Neural cell (in vitro differentiated cells): Measurements from ENCODE around the gene BRI3BP. TPM values are rescaled to one million over a fixed set of nuclear protein-coding genes. Genes with fewer than 3 reads are reported as not detected.

Experiments used
- H2AFZ ChIP-seq: fragments of 200-600, 300-800 bp; sonication (generic), shearing (Covaris generic); 2 replicates; pipeline ENCODE4 v1.6.0; 2014; ENCODE audit warnings: low read depth, mild to moderate bottlenecking, antibody characterized with exemption, low read length, moderate library complexity
- H3F3A ChIP-seq: fragments of 200-600 bp; shearing (Covaris generic); 2 replicates; pipeline ENCODE4 v1.6.1; 2016; ENCODE audit warnings: mild to moderate bottlenecking, moderate library complexity, mixed read lengths, antibody characterized with exemption, low read length; ENCODE audit not compliant: insufficient read depth, poor library complexity, severe bottlenecking
- H3K27ac ChIP-seq: fragments of 200-600, 300-800 bp; sonication (generic), shearing (Covaris generic); 2 replicates; pipeline ENCODE4 v1.5.1; 2014; ENCODE audit warnings: mild to moderate bottlenecking, low read length, moderate library complexity
- H3K27me3 ChIP-seq: fragments of 300-800, 200-600 bp; sonication (generic), shearing (Covaris generic); 2 replicates; pipeline ENCODE4 v1.6.0; 2014; ENCODE audit warnings: mild to moderate bottlenecking, low read depth, low read length, moderate library complexity; ENCODE audit not compliant: insufficient read depth
- H3K36me3 ChIP-seq: fragments of 300-800, 200-600 bp; sonication (generic), shearing (Covaris generic); 2 replicates; pipeline ENCODE4 v1.5.1; 2014; ENCODE audit warnings: mild to moderate bottlenecking, antibody characterized with exemption, low read length, moderate library complexity; ENCODE audit not compliant: insufficient read depth
- H3K4me2 ChIP-seq: fragments of 300-800, 200-600 bp; sonication (generic), shearing (Covaris generic); 2 replicates; pipeline ENCODE4 v1.6.0; 2014; ENCODE audit warnings: mild to moderate bottlenecking, low read length
- H3K4me3 ChIP-seq: fragments of 300-800, 200-600 bp; sonication (generic), shearing (Covaris generic); 2 replicates; pipeline ENCODE4 v1.5.1; 2014; ENCODE audit warnings: mild to moderate bottlenecking, low read length, moderate library complexity
- H3K79me2 ChIP-seq: fragments of 200-600 bp; shearing (Covaris generic); replicated peaks from 2 replicates; pipeline ENCODE4 v1.6.0; 2014; ENCODE audit warnings: mild to moderate bottlenecking, low read length, moderate library complexity; ENCODE audit not compliant: insufficient read depth
- H3K9ac ChIP-seq: fragments of 300-800, 200-600 bp; sonication (generic), shearing (Covaris generic); 2 replicates; pipeline ENCODE4 v1.6.1; 2016; ENCODE audit warnings: mild to moderate bottlenecking, low read length, mixed read lengths
- H3K9me2 ChIP-seq: fragments of 200-600 bp; shearing (Covaris generic); 2 replicates; pipeline ENCODE4 v1.6.1; 2016; ENCODE audit warnings: mild to moderate bottlenecking, low read length, mixed read lengths; ENCODE audit not compliant: insufficient read depth
- H3K9me3 ChIP-seq: fragments of 200-600, 300-800 bp; sonication (generic), shearing (Covaris generic); 2 replicates; pipeline ENCODE4 v1.6.1; 2016; ENCODE audit warnings: mild to moderate bottlenecking, mixed run types, low read length, moderate library complexity, mixed read lengths
- H4K20me1 ChIP-seq: fragments of 200-600 bp; shearing (Covaris generic); 2 replicates; pipeline ENCODE4 v1.6.1; 2016; ENCODE audit warnings: mild to moderate bottlenecking, mixed run types; ENCODE audit not compliant: insufficient read depth
- CTCF ChIP-seq: fragments of 450-650 bp; IDR thresholded peaks from 2 replicates; pipeline ENCODE4 v1.5.1; 2014; ENCODE audit warnings: antibody characterized with exemption, mild to moderate bottlenecking, moderate library complexity; ENCODE audit not compliant: poor library complexity, severe bottlenecking
- EP300 ChIP-seq: fragments of 450-650 bp; conservative IDR thresholded peaks from 2 replicates; pipeline ENCODE4 v1.6.1; 2014; ENCODE audit warnings: antibody characterized with exemption, mild to moderate bottlenecking, moderate library complexity; ENCODE audit not compliant: poor library complexity, severe bottlenecking
- EZH2 ChIP-seq: fragments of 200-600, 300-800 bp; shearing (Covaris generic), sonication (generic); IDR thresholded peaks from 2 replicates; pipeline ENCODE4 v1.6.1; 2014; ENCODE audit warnings: antibody characterized with exemption, low read length, borderline replicate concordance, mild to moderate bottlenecking; ENCODE audit not compliant: insufficient read depth, poor library complexity, severe bottlenecking
- MXI1 ChIP-seq: fragments of 450-650 bp; conservative IDR thresholded peaks from 2 replicates; pipeline ENCODE4 v1.6.1; 2014; ENCODE audit warnings: antibody characterized with exemption, mild to moderate bottlenecking; ENCODE audit not compliant: poor library complexity, severe bottlenecking
- POLR2AphosphoS5 ChIP-seq: IDR thresholded peaks from 2 replicates; pipeline ENCODE4 v1.6.1; 2012
- RAD21 ChIP-seq: fragments of 450-650 bp; conservative IDR thresholded peaks from 2 replicates; pipeline ENCODE4 v1.6.1; 2014; ENCODE audit warnings: antibody characterized with exemption, mild to moderate bottlenecking, moderate library complexity
- REST ChIP-seq: IDR thresholded peaks from 2 replicates; pipeline ENCODE4 v1.6.1; 2012; ENCODE audit warnings: borderline replicate concordance
- SMC3 ChIP-seq: fragments of 450-650 bp; conservative IDR thresholded peaks from 2 replicates; pipeline ENCODE4 v1.6.1; 2014; ENCODE audit warnings: antibody characterized with exemption, mild to moderate bottlenecking, moderate library complexity; ENCODE audit not compliant: poor library complexity
- TAF1 ChIP-seq: IDR thresholded peaks from 2 replicates; pipeline ENCODE4 v1.6.1; 2012; ENCODE audit warnings: low read depth
- polyA plus RNA-seq: library from polyadenylated mRNA; depleted of rRNA; stranded (reverse); fragments of >200 nt; gene quantifications from 2 replicates; pipeline ENCODE4 v1.2.3, GENCODE V29; 2014

Gene BRI3BP
- polyA plus RNA-seq, 1 donor from 2014 or later, result 11.0 TPM

- no peaks in the 10 kb centered on the region for H3K9me3 ChIP-seq
- H3K4me2 ChIP-seq, result no peak overlapping the region
- H4K20me1 ChIP-seq, result no peaks in the 10 kb centered on the region
- H3K36me3 ChIP-seq, result no peaks in the 10 kb centered on the region
- no peak overlapping the region for H3K27ac ChIP-seq
- no peaks in the 10 kb centered on the region for H3K9me2 ChIP-seq
- H3K9ac ChIP-seq, result no peak overlapping the region
- no peaks in the 10 kb centered on the region for H3K27me3 ChIP-seq
- H3K4me3 ChIP-seq, result no peak overlapping the region
- H3F3A ChIP-seq, result no peaks in the 10 kb centered on the region
- no peak overlapping the region for H2AFZ ChIP-seq
- TF ChIP-seq POLR2AphosphoS5 (no peak), EZH2 (no peak), REST (no peak), SMC3 (no peak), EP300 (no peak), MXI1 (no peak), CTCF (no peak), TAF1 (no peak), RAD21 (no peak)
- H3K79me2 ChIP-seq, result no peaks in the 10 kb centered on the region
Observed at GRCh38 chr12:125013816-125014442, 20.5 kb downstream of the BRI3BP start.

- H4K20me1 ChIP-seq, result no peaks in the 10 kb centered on the region
- H3K4me2 ChIP-seq, result no peak overlapping the region
- TF ChIP-seq RAD21 (no peak), SMC3 (no peak), POLR2AphosphoS5 (no peak), EP300 (no peak), EZH2 (no peak), MXI1 (no peak), REST (no peak), TAF1 (no peak), CTCF (no peak)
- no peak overlapping the region for H2AFZ ChIP-seq
- no peak overlapping the region for H3K4me3 ChIP-seq
- no peak overlapping the region for H3K27ac ChIP-seq
- no peaks in the 10 kb centered on the region for H3K79me2 ChIP-seq
- no peaks in the 10 kb centered on the region for H3K9me2 ChIP-seq
- no peaks in the 10 kb centered on the region for H3K27me3 ChIP-seq
- no peaks in the 10 kb centered on the region for H3F3A ChIP-seq
- H3K36me3 ChIP-seq, result no peaks in the 10 kb centered on the region
- no peak overlapping the region for H3K9ac ChIP-seq
- H3K9me3 ChIP-seq, result no peaks in the 10 kb centered on the region
Observed at GRCh38 chr12:125014526-125014925, 21.1 kb downstream of the BRI3BP start.
